GM21367 (cell line): Measurements from ENCODE around the gene FAM168A.
A peak's percentile ranks its signal among the peaks of the same experiment; 100 is the strongest.

Experiments used
- ATAC-seq: cut with Tn5 transposase; IDR thresholded peaks from one replicate; pipeline ENCODE4 v1.9.1; 2021; ENCODE audit not compliant: unreplicated experiment

FAM168A gene

DNA sequence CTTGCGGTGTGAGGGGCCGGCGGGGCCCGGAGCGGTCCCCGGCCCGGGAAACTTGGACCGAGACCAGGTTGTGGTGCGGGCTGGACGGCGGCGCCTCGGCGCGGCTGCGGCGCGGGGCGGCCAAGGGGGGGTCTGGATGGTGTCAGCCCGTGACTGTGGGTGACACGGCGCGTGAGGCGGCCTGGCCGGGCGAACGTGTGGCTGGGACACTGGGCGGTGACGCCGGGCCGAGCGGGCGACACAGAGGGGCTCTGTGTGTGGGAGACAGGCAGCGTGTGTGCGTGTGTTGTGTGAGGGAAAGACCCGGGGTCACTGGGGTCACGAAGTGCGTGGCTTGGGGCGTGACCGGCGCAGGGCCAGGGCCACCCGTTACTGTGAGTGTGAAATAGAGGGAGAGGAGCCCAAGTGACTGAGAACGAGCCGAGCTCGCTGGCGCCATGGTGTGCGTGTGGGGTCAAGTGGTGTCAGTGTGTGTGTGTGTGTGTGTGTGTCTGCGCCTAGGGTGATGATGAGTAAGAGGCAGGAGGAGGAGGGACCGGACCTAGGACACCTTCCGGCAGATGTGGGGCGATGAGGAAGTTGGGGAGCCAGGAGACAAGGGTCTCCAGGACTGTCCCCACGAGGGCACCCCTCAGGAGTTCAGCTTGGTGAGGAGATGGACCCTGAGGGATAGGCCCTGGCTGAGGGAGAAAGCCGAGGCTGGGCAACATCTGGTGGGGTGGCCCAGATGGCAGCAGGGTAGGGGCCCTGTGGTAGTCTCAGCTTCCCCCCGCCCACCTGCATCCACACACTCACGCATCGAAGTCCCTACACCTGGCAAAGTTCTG is 220.9 kb downstream of the FAM168A start:
- ATAC-seq, result no peak

DNA sequence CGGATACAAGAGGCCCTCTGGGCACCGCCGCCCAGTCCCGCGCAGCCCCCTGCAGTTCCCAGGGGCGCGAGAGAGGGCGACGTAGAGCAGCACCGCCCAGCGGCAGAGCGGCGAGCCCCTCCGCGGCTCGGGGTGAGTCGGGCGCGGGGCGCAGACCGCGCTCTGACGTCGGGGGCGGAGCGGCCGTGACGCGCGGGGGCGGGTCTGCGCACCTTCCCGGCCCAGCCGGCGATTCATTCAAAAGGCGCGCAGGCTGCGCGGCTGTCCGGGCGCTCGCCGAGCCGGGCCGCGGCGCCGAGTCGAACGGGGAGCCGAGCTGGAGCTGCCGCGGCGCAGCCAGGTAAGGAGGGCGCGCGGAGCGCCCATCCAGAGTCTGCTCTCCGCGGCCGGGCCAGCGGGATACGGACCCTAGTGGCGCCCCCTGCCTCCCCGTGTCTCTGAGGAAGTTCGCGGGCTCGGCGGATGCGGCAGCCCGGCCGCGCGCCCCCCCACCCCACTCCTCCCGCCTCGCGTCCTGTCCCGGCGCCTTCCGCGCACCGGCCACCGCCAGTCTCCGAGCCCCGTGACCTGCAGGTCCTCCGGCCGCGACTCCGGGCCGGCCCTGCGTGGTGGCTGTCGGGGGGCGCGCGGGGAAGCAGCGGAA is 221.6 kb downstream of the FAM168A start, which contains the start of gene RELT:
Gene RELT (plus strand): TSS at position 240 of the 643 bp plus-strand sequence. CDS start 12,738 bp downstream, outside the sequence.
- peak; percentile 66 for ATAC-seq

DNA sequence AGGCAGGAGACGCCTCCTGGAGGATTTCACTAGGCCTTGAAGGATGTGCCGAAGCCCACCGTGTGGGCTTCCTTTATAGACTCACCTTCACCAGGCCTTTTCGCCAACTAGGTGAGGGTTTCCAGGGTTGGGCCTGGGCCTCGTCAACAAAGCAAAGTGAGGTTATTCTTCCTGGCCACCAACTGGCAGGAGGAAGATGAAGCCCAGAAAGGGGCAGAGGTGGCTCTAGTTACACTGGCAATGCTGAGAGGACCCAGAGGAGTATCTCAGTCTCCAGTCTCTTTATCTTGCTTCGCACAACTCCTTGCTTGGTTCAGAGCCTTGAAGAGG is 222.1 kb downstream of the FAM168A start:
- no peak for ATAC-seq

DNA sequence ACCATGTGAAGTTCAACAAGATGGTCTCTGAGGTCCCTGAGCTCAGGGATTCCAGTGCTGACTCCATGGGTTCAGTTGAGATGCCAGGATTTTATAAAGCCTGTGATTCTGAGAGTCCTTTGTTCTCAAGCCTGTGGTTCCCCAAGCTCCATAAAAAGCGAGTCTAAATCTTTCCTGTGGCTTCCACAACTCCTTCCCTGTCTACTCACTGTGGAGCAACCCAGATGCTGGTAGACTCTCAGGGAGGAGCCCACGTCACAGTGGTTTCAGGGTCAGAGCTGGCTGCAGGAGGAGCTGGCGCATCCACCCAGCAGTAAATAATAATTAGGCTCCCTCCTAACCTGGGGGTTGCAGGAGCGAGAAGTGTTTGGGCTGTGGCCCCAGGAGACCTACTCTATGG is 223.8 kb downstream of the FAM168A start:
- no peak for ATAC-seq

DNA sequence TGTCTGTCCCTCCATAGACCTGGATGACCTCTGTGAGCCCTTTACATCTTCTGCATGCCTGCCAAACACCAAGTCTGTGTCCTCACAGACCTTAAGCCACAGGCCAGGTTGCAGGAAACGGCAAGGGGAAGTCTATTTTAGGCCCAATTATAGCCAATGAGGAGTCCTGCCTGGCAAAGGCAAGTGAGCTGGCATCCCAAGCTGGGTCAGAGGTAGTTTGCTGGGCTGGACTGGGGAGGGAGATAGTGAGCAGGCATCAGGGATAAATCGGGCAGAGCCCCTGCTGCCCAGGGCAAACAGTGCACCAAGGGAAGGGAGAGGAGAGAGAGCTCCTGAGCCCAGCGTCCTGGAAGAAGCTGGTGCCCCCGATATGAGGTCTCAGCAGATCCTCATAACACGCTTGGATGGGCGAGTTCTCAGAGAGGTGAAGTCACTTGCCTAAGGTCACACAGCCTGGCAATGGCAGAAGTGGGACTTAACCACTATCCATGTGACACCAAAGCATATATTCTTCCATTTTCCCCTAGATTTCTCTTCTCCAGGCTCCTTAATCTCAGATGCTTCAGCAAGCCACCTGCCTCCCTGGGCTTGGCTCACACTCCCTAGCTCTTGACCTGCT is 225.4 kb downstream of the FAM168A start:
- no peak for ATAC-seq

DNA sequence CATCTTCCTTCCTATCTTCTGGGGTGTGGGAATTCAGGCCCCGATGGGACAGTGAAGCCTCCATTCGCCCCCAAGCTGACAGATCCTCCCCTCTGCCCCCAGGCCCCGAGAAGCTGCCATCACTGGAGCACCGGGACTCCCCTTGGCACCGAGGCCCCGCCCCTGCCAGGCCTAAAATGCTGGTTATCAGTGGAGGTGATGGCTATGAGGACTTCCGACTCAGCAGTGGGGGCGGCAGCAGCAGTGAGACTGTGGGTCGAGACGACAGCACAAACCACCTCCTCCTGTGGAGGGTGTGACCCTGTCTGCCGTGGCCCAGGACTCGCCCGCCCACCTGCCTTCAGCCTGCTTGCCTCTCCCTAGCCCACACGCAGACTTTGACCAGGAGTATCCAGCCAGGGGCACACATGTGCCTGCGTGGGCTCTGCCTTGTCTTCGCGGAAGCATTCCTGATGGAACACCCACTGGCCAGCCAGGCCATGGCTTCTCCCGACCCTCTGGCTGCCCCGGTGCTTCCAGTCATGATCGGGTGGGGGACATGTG is 230.4 kb downstream of the FAM168A start:
- no peak for ATAC-seq

DNA sequence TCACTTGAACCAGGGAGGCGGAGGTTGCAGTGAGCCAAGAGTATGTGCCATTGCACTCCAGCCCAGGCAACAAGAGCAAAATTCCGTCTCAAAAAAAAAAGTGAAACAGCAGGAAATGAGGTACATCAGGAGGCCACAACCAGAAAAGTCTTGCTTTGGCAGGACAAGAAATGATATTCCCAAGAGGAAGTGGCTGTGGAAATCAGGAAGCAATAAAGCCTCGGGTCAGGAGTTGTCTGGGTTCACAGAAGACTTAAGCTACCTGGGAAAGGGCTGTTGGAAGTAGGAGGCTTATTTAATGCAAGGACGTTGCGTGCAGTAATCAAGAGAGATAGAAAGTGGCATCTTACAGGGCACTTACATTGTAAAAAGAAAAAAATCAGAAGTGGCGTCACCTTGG is 231.0 kb downstream of the FAM168A start:
- ATAC-seq, result no peak

DNA sequence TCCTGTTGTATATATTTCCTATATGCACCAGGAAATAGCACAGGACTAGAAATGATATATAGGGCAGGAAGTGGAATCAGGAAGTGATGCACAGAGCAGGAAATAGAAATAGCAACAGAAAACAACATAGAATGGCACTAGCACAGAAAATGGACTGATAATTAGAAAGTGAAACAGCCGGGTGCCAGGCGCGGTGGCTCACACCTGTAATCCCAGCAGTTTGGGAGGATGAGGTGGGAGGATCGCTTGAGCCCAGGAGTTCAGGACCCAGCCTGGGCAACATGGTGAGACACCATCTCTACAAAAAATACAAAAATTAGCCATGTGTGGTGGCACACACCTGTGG is 231.7 kb downstream of the FAM168A start:
- ATAC-seq, result no peak

DNA sequence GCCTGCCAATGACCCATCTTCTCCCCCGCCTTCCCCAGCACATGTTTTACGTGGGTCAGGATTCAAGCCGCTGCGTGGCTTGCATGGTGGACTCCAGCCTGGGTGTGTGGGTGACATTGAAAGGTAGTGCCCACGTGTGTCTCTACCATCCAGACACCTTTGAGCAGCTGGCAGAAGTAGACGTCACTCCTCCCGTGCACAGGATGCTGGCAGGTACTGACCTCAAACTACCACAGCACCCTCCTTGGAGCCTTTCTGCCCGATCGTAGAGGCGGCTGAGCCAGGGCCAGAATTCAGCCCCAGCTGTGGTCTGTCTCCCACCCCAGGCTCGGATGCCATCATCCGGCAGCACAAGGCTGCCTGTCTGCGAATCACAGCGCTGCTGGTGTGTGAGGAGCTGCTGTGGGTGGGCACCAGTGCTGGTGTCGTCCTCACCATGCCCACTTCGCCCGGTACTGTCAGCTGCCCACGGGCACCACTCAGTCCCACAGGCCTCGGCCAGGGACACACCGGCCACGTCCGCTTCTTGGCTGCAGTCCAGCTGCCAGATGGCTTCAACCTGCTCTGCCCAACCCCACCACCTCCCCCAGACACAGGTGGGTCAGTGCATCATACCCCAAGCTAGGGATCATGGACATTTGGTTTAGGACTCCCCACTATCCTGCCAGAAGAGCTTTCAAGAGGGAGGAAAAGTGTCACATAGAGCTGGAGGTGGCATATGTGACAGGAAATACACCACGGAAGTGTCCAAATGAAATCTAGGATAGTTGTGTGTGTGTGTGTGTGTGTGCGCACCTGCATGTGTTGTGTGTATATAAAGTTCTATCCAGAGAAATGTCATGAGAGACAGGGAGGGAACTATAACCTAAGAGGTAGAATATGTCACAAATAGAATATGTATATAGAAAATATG is 232.3 kb downstream of the FAM168A start:
- ATAC-seq, result no peak

DNA sequence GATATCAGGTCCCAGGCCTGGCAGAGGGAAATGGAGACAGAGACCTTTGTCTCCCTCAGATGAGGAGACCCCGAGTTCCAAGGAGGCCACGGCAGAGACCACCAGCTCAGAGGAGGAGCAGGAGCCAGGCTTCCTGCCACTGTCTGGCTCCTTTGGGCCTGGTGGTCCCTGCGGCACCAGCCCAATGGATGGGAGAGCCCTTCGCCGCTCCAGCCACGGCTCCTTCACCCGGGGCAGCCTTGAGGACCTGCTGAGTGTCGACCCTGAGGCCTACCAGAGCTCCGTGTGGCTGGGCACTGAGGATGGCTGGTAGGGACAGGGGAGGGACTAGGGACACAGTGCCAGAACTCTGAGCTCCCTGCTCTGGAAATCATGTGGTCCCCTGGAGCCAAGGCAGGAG is 234.8 kb downstream of the FAM168A start:
- no peak for ATAC-seq

DNA sequence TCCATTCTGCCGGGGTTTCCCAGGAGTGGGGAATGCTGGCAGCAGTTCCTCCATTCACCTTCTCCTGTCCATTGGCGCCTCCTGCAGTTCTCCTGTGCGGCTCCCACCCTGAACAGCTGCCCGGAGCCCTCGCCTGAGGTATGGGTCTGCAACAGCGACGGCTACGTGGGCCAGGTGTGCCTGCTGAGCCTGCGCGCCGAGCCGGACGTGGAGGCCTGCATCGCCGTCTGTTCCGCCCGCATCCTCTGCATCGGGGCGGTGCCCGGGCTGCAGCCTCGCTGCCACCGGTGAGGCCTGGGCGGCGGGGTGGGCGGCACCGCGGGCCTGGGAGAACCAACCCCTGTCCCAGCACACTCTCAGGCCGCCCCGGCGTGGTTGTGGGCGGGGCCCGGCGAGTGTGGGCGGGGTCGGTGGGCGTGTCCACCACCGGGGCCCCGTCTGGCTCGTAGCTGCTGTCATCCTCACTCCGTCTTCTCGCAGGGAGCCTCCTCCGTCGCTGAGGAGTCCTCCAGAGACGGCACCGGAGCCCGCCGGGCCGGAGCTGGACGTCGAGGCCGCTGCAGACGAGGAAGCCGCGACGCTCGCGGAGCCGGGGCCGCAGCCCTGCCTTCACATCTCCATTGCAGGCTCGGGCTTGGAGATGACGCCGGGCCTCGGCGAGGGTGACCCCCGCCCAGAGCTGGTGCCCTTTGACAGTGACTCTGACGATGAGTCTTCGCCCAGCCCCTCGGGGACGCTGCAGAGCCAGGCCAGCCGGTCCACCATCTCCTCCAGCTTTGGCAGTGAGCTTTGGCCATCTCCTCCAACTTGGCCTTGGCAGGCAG is 235.7 kb downstream of the FAM168A start:
- no peak for ATAC-seq

DNA sequence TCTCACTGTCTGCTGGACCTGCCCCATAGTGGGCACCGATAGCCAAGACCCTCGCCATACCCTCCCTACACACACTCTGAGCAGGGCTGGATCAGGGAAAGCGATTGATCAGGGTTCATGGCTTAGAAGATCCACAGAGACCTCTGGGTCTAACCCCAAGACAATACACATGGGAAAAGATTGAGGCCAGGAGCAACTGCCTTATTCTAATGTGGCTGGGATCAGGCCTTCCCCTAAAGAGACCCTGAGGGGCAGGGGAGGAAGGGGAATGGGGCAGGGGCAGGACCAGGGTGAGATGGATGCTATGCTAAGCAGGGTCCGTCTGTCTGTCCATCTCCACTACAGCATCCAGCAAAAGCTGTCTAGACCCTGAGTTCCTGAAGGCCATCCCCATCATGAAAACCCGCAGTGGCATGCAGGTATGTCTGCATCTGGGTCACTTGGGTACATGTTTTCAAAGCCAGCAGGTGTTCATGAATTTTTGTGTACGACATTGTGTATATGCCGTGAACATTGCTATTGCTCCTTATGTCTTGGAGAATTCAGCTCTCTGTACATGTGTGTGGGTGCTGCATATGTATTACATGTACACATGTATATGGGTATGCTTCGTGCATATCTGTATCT is 237.1 kb downstream of the FAM168A start:
- ATAC-seq, result no peak

DNA sequence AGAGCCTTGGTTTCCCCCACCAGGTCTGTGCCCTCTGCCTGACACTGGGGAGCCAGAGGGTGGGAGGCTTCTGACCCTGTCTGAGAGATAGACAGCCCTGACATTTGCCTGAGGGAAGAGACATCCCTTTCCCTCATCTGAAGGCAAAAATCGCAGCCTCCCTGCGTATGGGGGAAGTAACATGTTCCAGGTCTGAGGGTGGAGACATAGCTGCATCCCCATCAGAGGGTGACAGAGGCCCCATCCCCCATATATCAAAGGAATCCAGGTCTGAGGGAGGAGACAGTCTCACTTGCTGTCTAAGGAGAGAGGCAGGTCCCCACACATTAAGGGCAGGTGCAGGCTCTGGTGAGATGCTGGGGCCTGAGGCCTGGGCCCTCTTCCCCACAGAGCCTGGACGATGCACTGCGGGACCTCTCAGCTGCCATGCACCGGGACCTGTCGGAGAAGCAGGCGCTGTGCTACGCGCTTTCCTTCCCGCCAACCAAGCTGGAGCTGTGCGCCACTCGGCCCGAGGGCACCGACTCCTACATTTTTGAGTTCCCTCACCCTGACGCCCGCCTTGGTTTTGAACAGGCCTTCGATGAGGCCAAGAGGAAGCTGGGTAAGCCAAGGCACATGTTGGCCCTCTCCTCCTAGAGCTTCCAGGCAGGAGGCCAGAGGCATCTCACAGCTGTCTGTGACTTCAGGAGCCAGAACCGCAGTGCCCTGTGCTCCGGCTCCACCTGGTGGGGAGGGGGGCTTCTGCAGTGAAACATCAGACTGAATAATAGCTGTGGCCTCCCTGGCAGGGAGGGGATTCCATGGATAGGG is 237.8 kb downstream of the FAM168A start:
- no peak for ATAC-seq

DNA sequence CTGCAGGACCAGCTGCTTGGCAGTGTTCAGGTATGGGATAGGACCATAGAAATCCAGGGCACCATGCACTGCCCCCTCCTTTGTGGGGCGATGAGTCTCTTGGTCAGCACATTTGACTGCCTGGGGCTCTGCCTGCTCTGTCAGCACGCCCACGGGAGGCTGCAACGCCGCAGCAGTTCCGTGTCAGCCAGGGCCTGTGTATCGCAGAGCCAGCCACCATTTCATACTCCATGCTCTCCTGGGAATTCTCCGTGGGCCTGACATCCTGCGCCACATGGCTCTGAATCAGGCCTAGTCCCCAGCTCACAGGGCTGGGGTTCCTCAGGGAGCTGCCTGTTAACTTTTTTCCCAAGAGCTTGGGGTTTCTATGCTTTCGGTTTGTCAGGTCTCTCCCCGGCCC is 238.6 kb downstream of the FAM168A start:
- ATAC-seq, result no peak

DNA sequence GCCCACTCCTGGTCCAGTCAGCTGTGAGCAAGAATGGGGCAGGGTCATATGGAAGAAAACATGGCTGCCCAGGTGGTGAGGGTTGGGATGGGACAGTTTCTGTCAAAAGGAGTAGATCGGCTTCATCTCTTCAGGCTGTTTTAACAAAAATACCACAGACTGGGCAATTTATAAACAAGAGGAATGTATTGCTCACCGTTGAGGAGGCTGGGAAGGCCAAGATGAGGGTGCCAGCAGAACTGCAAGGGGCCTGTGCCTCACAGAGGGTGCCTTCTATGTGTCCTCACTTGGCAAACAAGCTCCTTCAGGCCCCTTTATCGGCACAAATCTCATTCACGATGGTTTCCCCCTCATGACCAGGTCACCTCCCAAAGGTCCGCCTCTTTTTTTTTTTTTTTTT is 239.8 kb downstream of the FAM168A start:
- ATAC-seq, result no peak

DNA sequence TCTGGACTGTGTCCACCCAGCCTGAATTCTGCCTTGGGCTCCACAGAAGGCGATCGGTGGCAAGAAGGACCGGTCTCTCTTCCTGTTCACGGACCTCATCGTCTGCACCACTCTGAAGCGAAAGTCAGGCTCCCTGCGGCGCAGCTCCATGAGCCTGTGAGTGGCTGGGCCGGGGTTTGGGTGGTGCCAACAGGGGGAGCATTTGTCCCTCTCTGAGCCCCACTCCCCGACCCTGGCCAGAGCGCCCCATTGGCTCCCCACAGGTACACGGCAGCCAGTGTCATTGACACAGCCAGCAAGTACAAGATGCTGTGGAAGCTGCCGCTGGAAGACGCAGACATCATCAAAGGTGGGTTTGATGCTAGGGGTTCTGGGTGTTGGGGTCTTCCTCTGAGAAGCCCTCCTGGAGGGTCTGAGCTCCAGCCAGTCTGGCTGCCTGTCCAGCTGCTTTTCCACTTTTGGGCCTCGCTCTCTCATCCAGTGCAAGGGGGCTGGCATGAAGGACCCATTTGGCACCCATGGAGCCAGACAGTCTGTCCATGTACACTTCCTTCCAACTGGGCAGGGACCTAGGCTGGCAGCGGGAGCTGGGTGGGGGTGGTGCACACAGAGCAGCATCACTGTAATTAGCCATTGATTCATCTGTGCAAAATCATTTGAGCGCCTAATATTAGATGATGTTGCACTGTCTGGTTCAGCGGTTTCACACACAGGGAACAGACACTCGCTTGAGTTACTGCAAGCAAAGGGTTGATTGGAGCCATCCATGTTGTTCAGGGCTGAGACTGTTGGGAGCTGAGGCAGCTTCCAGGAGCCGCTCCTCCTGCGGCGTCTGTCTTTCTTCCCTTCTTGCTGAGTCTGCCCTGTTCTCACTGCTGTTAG is 240.7 kb downstream of the FAM168A start:
- no peak for ATAC-seq

DNA sequence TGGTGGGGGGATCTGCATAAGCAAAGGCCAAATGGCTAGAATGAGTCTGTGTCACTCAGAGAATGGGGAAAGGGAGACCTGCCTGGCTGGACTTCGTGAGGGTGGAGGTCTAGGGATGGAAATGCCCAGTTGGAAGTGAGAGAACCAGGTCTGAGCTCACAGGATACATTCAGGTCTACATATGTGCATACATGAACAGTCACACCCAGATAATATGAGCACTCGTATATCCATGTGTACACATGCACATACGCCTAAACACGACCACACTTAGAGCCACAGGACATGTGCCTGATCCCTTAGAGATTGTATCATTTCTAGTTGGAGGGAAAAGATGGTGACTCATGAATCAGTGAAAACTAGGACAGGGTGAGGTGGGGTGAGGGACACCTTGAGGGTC is 242.8 kb downstream of the FAM168A start:
- ATAC-seq, result no peak

DNA sequence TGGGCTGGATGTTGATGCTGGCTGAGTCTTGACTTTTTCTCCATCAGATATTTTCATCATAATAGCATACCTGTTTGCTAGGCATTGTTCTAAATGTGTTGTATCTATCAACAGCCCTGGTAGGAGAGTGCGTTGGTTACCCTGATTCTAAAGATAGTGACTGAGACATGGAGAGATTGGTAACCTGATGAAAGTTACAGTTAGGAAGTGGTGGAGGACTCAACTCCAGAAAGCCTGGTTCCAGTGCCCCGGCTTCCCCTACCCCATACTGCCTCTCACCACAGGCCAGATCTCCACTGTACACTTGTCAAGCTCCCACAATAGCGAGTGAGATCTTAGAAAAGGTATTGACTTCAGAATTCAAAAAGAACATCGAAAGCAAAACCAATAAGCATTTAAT is 244.5 kb downstream of the FAM168A start:
- ATAC-seq, result no peak
